Loucy (cell line): ENCODE data around the gene KANSL1.

Source experiments
- H2AFZ ChIP-seq: fragments of 200-600 bp; sonication (generic); 2 replicates; pipeline ENCODE4 v1.6.0; 2016; ENCODE audit warnings: antibody characterized with exemption, mild to moderate bottlenecking, low read length, moderate library complexity
- H3F3A ChIP-seq: fragments of 200-600 bp; 2 replicates; pipeline ENCODE4 v1.6.0; 2016; ENCODE audit warnings: antibody characterized with exemption, low read depth, mild to moderate bottlenecking
- H3K27me3 ChIP-seq: fragments of 200-600 bp; sonication (generic); 2 replicates; pipeline ENCODE4 v1.6.1; 2014; ENCODE audit warnings: low read length, mild to moderate bottlenecking; ENCODE audit not compliant: insufficient read depth, poor library complexity, severe bottlenecking
- H3K36me3 ChIP-seq: fragments of 200-600 bp; sonication (generic); 2 replicates; pipeline ENCODE4 v1.6.1; 2016; ENCODE audit warnings: low read length; ENCODE audit not compliant: insufficient read depth
- H3K4me1 ChIP-seq: fragments of 200-600 bp; sonication (generic); 2 replicates; pipeline ENCODE4 v1.5.1; 2014; ENCODE audit warnings: low read length, mild to moderate bottlenecking; ENCODE audit not compliant: insufficient read depth, poor library complexity, severe bottlenecking
- H3K4me2 ChIP-seq: fragments of 200-600 bp; sonication (generic); 2 replicates; pipeline ENCODE4 v1.6.0; 2014; ENCODE audit warnings: antibody characterized with exemption, low read length, low read depth, mild to moderate bottlenecking; ENCODE audit not compliant: poor library complexity, severe bottlenecking
- H3K4me3 ChIP-seq: fragments of 200-600 bp; sonication (generic); 2 replicates; pipeline ENCODE4 v1.5.1; 2014; ENCODE audit warnings: low read length, mild to moderate bottlenecking, mixed read lengths; ENCODE audit not compliant: poor library complexity, severe bottlenecking
- H3K79me2 ChIP-seq: fragments of 200-600 bp; sonication (generic); 2 replicates; pipeline ENCODE4 v1.6.1; 2014; ENCODE audit warnings: low read length; ENCODE audit not compliant: insufficient read depth
- H3K9ac ChIP-seq: fragments of 200-600 bp; sonication (generic); 2 replicates; pipeline ENCODE4 v1.6.0; 2014; ENCODE audit warnings: mild to moderate bottlenecking, low read depth, low read length, moderate library complexity; ENCODE audit not compliant: poor library complexity, severe bottlenecking
- H3K9me2 ChIP-seq: fragments of 200-600 bp; sonication (generic); replicated peaks from 2 replicates; pipeline ENCODE4 v1.6.1; 2016; ENCODE audit warnings: low read depth, low read length, mixed read lengths
- H3K9me3 ChIP-seq: fragments of 200-600 bp; sonication (generic); 2 replicates; pipeline ENCODE4 v1.6.1; 2014; ENCODE audit warnings: mild to moderate bottlenecking, antibody characterized with exemption, low read length, low read depth; ENCODE audit not compliant: insufficient read depth
- H4K20me1 ChIP-seq: fragments of 200-600 bp; sonication (generic); 2 replicates; pipeline ENCODE4 v1.6.0; 2014; ENCODE audit warnings: antibody characterized with exemption, low read length, mild to moderate bottlenecking; ENCODE audit not compliant: insufficient read depth, poor library complexity, severe bottlenecking
- EZH2phosphoT487 ChIP-seq: fragments of 200-600 bp; IDR thresholded peaks from 2 replicates; pipeline ENCODE4 v1.6.1; 2018; ENCODE audit warnings: antibody characterized with exemption, mild to moderate bottlenecking, moderate library complexity, borderline replicate concordance
- TF ChIP-seq, protein P1 (sequence below): fragments of 200-600 bp; sonication (generic); conservative IDR thresholded peaks from 2 replicates; pipeline ENCODE4 v1.5.1; 2014; ENCODE audit warnings: mild to moderate bottlenecking, antibody characterized with exemption, low read length

KANSL1 gene

DNA sequence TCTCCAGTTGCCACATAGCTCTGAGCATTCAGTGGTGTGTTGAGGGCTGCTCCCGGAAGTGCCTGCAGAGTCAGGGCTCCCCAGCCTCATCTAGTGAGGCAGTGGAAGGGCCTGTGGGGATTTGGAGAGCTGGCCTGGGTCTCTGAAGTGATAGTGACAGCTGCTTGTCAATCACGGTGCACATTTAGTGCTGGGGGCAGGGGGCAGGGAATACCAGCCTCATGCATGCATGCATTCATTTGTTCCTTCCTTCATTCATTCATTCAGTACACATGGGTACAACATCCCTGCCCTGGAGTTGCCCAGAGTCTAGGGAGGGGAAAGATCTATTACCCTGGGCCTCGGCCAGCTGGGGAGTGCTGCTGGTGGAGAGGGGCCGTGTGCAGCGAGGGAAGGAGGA is 205.5 kb downstream of the KANSL1 start:
- TF ChIP-seq, protein P1, sequence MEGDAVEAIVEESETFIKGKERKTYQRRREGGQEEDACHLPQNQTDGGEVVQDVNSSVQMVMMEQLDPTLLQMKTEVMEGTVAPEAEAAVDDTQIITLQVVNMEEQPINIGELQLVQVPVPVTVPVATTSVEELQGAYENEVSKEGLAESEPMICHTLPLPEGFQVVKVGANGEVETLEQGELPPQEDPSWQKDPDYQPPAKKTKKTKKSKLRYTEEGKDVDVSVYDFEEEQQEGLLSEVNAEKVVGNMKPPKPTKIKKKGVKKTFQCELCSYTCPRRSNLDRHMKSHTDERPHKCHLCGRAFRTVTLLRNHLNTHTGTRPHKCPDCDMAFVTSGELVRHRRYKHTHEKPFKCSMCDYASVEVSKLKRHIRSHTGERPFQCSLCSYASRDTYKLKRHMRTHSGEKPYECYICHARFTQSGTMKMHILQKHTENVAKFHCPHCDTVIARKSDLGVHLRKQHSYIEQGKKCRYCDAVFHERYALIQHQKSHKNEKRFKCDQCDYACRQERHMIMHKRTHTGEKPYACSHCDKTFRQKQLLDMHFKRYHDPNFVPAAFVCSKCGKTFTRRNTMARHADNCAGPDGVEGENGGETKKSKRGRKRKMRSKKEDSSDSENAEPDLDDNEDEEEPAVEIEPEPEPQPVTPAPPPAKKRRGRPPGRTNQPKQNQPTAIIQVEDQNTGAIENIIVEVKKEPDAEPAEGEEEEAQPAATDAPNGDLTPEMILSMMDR: no peak
- H3K4me1 ChIP-seq: no peaks in the 10 kb centered on the region

DNA sequence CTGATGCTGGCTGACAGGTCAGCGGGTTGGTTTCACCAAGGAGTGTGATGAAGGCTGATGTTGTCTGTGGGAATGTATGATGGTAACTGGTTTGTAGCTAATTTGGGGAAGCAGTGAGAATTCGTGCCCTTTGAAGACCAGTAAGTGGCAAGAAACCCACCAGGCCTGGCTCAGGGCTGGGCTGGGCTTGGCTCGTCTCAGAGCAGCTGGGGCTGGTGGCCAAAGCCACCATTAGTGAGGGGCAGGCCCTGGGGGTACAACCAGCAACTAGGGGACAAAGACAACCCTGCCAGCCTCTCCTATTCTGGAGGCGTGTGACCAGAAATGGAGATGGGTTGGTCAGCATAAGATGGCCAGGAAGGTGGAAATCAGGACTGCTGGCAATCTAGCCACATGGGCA is 207.2 kb downstream of the KANSL1 start:
- Histone ChIP-seq H3K9me3 (no peaks in the 10 kb centered on the region), H3K4me2 (no peak overlapping the region), H3K4me1 (no peaks in the 10 kb centered on the region), H4K20me1 (no peaks in the 10 kb centered on the region), H2AFZ (no peak overlapping the region), H3K9ac (no peak overlapping the region), H3F3A (no peaks in the 10 kb centered on the region), H3K36me3 (no peaks in the 10 kb centered on the region), H3K27me3 (no peaks in the 10 kb centered on the region), H3K4me3 (no peak overlapping the region), H3K9me2 (no peaks in the 10 kb centered on the region), H3K79me2 (no peaks in the 10 kb centered on the region)
- TF ChIP-seq, protein P1: no peak
- TF ChIP-seq EZH2phosphoT487: no peak

More for the DNA sequence above, 205.5 kb downstream of the KANSL1 start:
- Histone ChIP-seq H3K4me2 (no peak overlapping the region), H3K9me3 (no peaks in the 10 kb centered on the region), H3K79me2 (no peaks in the 10 kb centered on the region), H3K9me2 (no peaks in the 10 kb centered on the region), H3K9ac (no peak overlapping the region), H3K4me3 (no peak overlapping the region), H3K36me3 (no peaks in the 10 kb centered on the region), H3F3A (no peaks in the 10 kb centered on the region), H2AFZ (no peak overlapping the region), H3K27me3 (no peaks in the 10 kb centered on the region), H4K20me1 (no peaks in the 10 kb centered on the region)

GRCh38 chr17:45985447-45985846 is 207.8 kb downstream of the KANSL1 start:
- Histone ChIP-seq H3K79me2 (no peaks in the 10 kb centered on the region), H3F3A (no peaks in the 10 kb centered on the region), H3K36me3 (no peaks in the 10 kb centered on the region), H3K4me3 (no peak overlapping the region), H4K20me1 (no peaks in the 10 kb centered on the region), H2AFZ (no peak overlapping the region), H3K4me2 (no peak overlapping the region), H3K9me2 (no peaks in the 10 kb centered on the region), H3K4me1 (no peaks in the 10 kb centered on the region), H3K9ac (no peak overlapping the region), H3K9me3 (no peaks in the 10 kb centered on the region), H3K27me3 (no peaks in the 10 kb centered on the region)
- TF ChIP-seq EZH2phosphoT487: no peak
- TF ChIP-seq, protein P1: no peak
